T-helper 2 cell treated with Interferon-gamma antibody and Interleukin-4, amounts not matched to agents 5 μg/mL and 100 μg/mL, for 36 hours (primary cell): ENCODE measurements around the gene HTR6.
A peak's percentile ranks its signal among the peaks of the same experiment; 100 is the strongest.
"Not testable (repeated sequence)": the region's sequence is repeated elsewhere in the genome, so short reads cannot be mapped to it uniquely, and the experiment has no call there.

ENCODE experiments used
- DNase-seq: peaks from one replicate; pipeline ENCODE4 v3.0.0; 2021; ENCODE audit warnings: low spot score
- H3K27ac Mint-ChIP-seq: one replicate; pipeline ENCODE4 v1.8.0; 2021; ENCODE audit warnings: mild to moderate bottlenecking, mixed read lengths
- H3K27me3 Mint-ChIP-seq: one replicate; pipeline ENCODE4 v1.8.0; 2021; ENCODE audit warnings: low read depth, mixed read lengths
- H3K36me3 Mint-ChIP-seq: one replicate; pipeline ENCODE4 v1.8.0; 2021; ENCODE audit warnings: low read depth, mixed read lengths
- H3K4me1 Mint-ChIP-seq: one replicate; pipeline ENCODE4 v1.8.0; 2021; ENCODE audit warnings: low read depth, mixed read lengths
- H3K4me3 Mint-ChIP-seq: one replicate; pipeline ENCODE4 v1.8.0; 2022; ENCODE audit warnings: mild to moderate bottlenecking, moderate library complexity, mixed read lengths
- H3K9me3 Mint-ChIP-seq: one replicate; pipeline ENCODE4 v1.8.0; 2021; ENCODE audit warnings: mixed read lengths

Gene HTR6

GRCh38 chr1:19630720-19631395 lies 33.8 kb upstream of the HTR6 start:
- Mint-ChIP-seq H3K36me3 (peaks cover 13% of the 10 kb centered on the region), H3K27ac (no peak overlapping the region), H3K4me1 (no peaks in the 10 kb centered on the region), H3K4me3 (no peak overlapping the region), H3K27me3 (no peaks in the 10 kb centered on the region), H3K9me3 (no peaks in the 10 kb centered on the region)
- no peak for DNase-seq

DNA sequence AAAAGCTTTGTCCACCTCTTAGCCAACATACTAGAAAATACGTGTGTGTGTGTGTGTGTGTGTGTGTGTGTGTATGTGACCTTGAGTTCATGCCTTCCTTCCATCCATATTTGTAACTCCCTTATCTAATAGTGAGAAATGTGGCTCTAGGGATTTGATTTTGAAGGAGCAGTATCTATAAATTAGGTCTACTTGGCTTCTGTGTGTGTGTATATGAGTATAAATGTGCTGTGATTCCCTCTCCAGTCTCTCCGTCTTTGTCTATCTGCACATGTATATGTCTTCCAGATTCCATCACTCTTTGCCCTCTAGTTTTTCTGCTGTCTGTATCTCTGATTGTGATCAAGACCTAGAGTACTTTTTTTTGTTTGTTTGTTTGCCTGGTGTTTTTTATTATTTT lies 32.5 kb upstream of the HTR6 start:
- Mint-ChIP-seq H3K4me1 (no peaks in the 10 kb centered on the region), H3K36me3 (peaks cover 9% of the 10 kb centered on the region), H3K27me3 (no peaks in the 10 kb centered on the region)

DNA sequence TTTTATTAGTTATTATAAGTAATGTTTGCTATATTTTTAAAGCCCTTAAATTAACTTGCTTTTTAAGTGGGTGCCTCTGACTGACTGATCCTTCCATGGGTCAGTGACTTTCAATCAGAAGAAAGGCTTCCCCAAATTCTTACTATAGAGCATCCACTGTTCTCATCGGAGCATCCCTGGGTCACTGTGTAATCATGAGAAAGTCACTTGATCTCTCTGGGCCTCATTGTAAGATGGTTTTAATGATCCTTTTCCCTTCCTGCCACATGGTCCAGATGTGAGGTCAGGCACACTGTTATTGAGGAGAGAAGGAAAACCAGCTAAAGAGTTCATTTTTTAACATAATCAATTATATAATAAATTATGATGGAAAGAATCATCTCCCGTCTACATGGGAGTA lies 31.6 kb upstream of the HTR6 start:
- no peak for DNase-seq
- peaks cover under 1% of the 10 kb centered on the region for H3K27me3 Mint-ChIP-seq
- H3K27ac Mint-ChIP-seq = no peak overlapping the region
- peaks cover 3% of the 10 kb centered on the region for H3K36me3 Mint-ChIP-seq
- H3K9me3 Mint-ChIP-seq = no peaks in the 10 kb centered on the region
- no peaks in the 10 kb centered on the region for H3K4me1 Mint-ChIP-seq
- H3K4me3 Mint-ChIP-seq = no peak overlapping the region

More for the DNA sequence above, 32.5 kb upstream of the HTR6 start:
- H3K9me3 Mint-ChIP-seq = no peaks in the 10 kb centered on the region
- no peak overlapping the region for H3K4me3 Mint-ChIP-seq
- DNase-seq = no peak
- no peak overlapping the region for H3K27ac Mint-ChIP-seq

- H3K4me3 Mint-ChIP-seq, H3K27ac Mint-ChIP-seq, H3K27me3 Mint-ChIP-seq, H3K9me3 Mint-ChIP-seq, H3K4me1 Mint-ChIP-seq, DNase-seq, H3K36me3 Mint-ChIP-seq: not testable (repeated sequence)
Measured at GRCh38 chr1:19635064-19635463, 29.6 kb upstream of the HTR6 start.

GRCh38 chr1:19635646-19636045 lies 29.0 kb upstream of the HTR6 start:
- H3K4me3 Mint-ChIP-seq = no peak overlapping the region
- no peak for DNase-seq
- no peaks in the 10 kb centered on the region for H3K36me3 Mint-ChIP-seq
- no peak overlapping the region for H3K27ac Mint-ChIP-seq
- H3K27me3 Mint-ChIP-seq = peaks cover 6% of the 10 kb centered on the region
- no peaks in the 10 kb centered on the region for H3K9me3 Mint-ChIP-seq
- H3K4me1 Mint-ChIP-seq = peaks cover 4% of the 10 kb centered on the region

- Mint-ChIP-seq H3K4me1 (peaks cover 4% of the 10 kb centered on the region), H3K27me3 (peaks cover 6% of the 10 kb centered on the region), H3K4me3 (no peak overlapping the region), H3K36me3 (no peaks in the 10 kb centered on the region), H3K27ac (no peak overlapping the region), H3K9me3 (no peaks in the 10 kb centered on the region)
- DNase-seq = no peak
Measured at GRCh38 chr1:19636065-19636464, 28.6 kb upstream of the HTR6 start.

GRCh38 chr1:19636749-19637148 lies 27.9 kb upstream of the HTR6 start:
- H3K27me3 Mint-ChIP-seq, H3K4me3 Mint-ChIP-seq, H3K27ac Mint-ChIP-seq, DNase-seq, H3K4me1 Mint-ChIP-seq, H3K36me3 Mint-ChIP-seq, H3K9me3 Mint-ChIP-seq: not testable (repeated sequence)

GRCh38 chr1:19637606-19638005 lies 27.1 kb upstream of the HTR6 start:
- DNase-seq = no peak
- H3K27ac Mint-ChIP-seq = no peak overlapping the region
- peaks cover 4% of the 10 kb centered on the region for H3K4me1 Mint-ChIP-seq

DNA sequence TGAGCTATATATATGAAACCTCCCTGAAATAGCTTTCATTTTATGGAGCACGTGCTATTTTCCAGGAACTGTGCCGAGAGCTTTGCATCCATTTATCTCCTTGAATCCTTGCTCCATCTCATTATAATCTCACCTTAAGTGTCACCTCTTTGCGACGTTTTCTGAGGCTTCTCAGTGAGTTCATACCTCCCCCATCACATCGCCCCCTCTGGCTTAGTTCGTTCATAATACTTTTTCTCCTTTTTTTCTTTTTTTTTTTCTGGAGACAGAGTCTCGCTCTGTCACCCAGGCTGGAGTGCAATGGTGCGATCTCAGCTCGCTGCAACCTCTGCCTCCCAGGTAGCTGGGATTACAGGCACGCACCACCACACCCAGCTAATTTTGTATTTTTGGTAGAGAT lies 25.4 kb upstream of the HTR6 start:
- not testable (repeated sequence) for H3K9me3 Mint-ChIP-seq, H3K4me1 Mint-ChIP-seq, H3K27ac Mint-ChIP-seq, H3K36me3 Mint-ChIP-seq, H3K4me3 Mint-ChIP-seq, DNase-seq
- H3K27me3 Mint-ChIP-seq = peaks cover 22% of the 10 kb centered on the region

More at GRCh38 chr1:19637606-19638005, 27.1 kb upstream of the HTR6 start:
- Mint-ChIP-seq H3K27me3 (peaks cover 11% of the 10 kb centered on the region), H3K4me3 (no peak overlapping the region), H3K36me3 (no peaks in the 10 kb centered on the region), H3K9me3 (no peaks in the 10 kb centered on the region)

DNA sequence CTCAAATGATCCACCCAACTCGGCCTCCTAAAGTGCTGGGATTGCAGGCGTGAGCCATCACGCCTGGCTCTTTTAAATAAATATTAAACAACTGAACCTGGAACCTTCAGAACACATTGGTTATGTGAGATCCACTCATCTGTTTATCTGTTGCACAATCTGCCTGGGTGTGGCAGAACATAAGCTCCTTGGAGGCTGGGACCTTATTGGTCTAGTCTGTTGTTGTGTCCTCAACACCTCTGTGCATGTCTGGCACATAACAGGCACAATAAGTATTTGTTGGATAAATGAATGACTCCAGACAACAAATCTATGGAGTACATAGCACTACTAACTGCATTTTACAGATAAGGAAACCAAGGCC lies 24.7 kb upstream of the HTR6 start:
- Mint-ChIP-seq H3K4me1 (peaks cover 12% of the 10 kb centered on the region), H3K9me3 (no peaks in the 10 kb centered on the region), H3K36me3 (peaks cover 2% of the 10 kb centered on the region), H3K4me3 (no peak overlapping the region), H3K27ac (no peak overlapping the region), H3K27me3 (peaks cover 25% of the 10 kb centered on the region)
- no peak for DNase-seq

DNA sequence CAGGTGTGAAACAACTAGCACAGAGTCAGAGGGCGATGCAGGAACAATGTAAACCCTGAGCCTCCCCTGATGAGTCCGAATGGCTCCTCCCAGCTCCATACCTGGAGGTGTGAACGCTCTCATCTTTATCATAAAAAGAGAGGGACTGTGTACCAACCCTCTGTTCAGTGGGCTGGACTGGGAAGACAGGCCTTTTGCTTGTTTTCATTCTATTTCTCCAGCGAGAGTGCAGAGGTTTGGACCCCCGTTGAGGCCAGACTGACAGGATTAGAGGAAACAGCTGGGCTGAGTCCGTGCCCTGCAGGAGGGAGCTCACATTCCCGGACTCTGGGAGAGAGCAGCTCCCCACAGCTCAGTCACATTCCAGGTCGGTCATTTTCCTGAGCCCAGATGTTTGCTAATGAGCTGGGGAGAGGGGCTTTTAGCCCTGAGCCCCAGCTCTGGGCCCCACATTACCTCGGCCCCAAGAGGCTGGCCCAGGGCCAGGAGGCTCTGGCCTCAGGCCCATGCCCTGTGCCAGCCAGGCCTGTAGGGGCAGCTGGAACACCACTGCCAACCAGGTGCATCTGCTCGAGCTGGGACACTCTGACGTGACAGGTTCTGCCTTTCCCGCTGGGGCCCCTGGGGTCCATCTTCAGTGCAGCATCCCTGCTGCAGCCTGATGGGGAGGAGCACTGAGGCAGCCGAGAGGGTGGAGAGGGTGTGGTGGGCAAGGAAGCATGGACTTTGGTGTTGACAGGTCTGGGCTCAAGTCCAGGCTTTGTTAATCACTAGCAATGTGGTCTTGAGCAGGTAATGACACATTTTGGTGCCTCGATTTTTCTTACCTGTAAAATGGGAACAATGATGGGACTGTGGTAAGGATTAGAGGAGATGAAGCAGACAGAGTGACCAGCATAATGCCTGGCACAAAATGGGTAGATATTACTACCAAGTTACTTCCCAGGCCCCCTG lies 24.0 kb upstream of the HTR6 start:
- no peak for DNase-seq
- Mint-ChIP-seq H3K4me1 (peaks cover 13% of the 10 kb centered on the region), H3K4me3 (no peak overlapping the region), H3K27me3 (peaks cover 25% of the 10 kb centered on the region), H3K9me3 (no peaks in the 10 kb centered on the region), H3K36me3 (peaks cover 2% of the 10 kb centered on the region), H3K27ac (no peak overlapping the region)

DNA sequence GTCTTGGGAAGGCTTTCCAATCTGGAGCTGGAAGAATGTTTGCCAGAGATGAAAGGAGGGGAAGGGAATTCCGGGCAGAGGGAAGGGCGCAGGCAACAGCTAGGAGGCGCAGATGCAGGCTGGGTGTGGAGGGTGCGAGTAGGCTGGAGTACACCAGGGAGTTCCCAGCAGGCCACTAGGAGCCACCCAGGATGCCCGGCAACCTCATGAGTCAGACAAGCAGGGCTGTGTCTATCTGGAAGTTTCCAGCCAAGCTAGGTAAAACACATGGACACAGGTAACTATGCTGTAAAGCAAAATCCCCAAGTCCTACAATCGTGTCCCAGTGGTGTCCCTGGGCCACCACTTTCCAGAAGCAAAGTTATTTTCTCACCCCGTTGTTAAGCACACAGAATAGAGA lies 21.6 kb upstream of the HTR6 start:
- Mint-ChIP-seq H3K27ac (peak overlapping the region; percentile 57), H3K4me3 (peak overlapping the region; percentile 83), H3K4me1 (peaks cover 37% of the 10 kb centered on the region), H3K9me3 (no peaks in the 10 kb centered on the region), H3K27me3 (peaks cover 24% of the 10 kb centered on the region), H3K36me3 (peaks cover 2% of the 10 kb centered on the region)
- no peak for DNase-seq

GRCh38 chr1:19643602-19644394 lies 20.9 kb upstream of the HTR6 start, which contains the start of gene NBL1:
TSS of gene NBL1 (plus strand) at chr1:19644311. CDS start at chr1:19655031, 10,720 bp downstream.
- H3K27ac Mint-ChIP-seq = peak within 1 kb of the TSS; percentile 95
- peaks cover 2% of the 10 kb centered on the region for H3K36me3 Mint-ChIP-seq
- DNase-seq = peak; percentile 79
- peaks cover 37% of the 10 kb centered on the region for H3K4me1 Mint-ChIP-seq
- H3K27me3 Mint-ChIP-seq = peaks cover 18% of the 10 kb centered on the region
- peak within 1 kb of the TSS; percentile 98 for H3K4me3 Mint-ChIP-seq
- no peaks in the 10 kb centered on the region for H3K9me3 Mint-ChIP-seq

DNA sequence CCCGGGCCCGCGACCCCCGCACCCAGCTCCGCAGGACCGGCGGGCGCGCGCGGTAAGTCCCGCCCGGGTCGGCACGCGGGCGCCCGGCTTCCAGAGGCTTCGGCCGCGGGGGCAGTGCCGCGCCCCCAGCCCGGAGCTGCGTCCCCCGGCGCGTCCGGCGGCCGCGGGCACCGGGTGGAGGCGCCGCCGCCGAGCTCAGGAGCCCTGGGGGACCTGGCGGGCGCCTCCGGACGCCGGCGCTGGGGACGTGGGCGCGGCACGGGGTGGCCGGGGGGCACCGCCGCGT lies 20.3 kb upstream of the HTR6 start:
- H3K27ac Mint-ChIP-seq = no peak overlapping the region
- peaks cover 18% of the 10 kb centered on the region for H3K27me3 Mint-ChIP-seq
- H3K36me3 Mint-ChIP-seq = peaks cover 2% of the 10 kb centered on the region
- DNase-seq = no peak
- H3K9me3 Mint-ChIP-seq = no peaks in the 10 kb centered on the region
- H3K4me3 Mint-ChIP-seq = no peak overlapping the region
- H3K4me1 Mint-ChIP-seq = peaks cover 37% of the 10 kb centered on the region
